NT2/D1 (cell line): Measurements from ENCODE around the gene NEDD9.

ENCODE experiments used
- SUZ12 ChIP-seq: IDR thresholded peaks from 2 replicates; pipeline ENCODE4 v1.6.1; 2011; ENCODE audit not compliant: insufficient read length, insufficient read depth; ENCODE audit errors: extremely low read depth
- YY1 ChIP-seq: IDR thresholded peaks from 2 replicates; pipeline ENCODE4 v1.6.1; 2011; ENCODE audit not compliant: insufficient read length, insufficient read depth
- ZNF274 ChIP-seq: IDR thresholded peaks from 2 replicates; pipeline ENCODE4 v1.6.1; 2011; ENCODE audit warnings: mild to moderate bottlenecking, low read depth, low read length

GRCh38 chr6:11224966-11225463 lies 7.5 kb downstream of the NEDD9 start:
- TF ChIP-seq ZNF274: no peak
- TF ChIP-seq SUZ12: no peak
- TF ChIP-seq YY1: no peak
